Measurements from ENCODE around the gene VCAN.

The VCAN gene

GRCh38 chr5:83473346-83474160 is 2.0 kb downstream of the VCAN start:
- Mint-ChIP-seq H3K9me3 (no peaks in the 10 kb centered on the region), H3K27ac (no peak overlapping the region), H3K4me1 (peaks cover 16% of the 10 kb centered on the region), H3K4me3 (peak overlapping the region; percentile 75), H3K27me3 (peaks cover 25% of the 10 kb centered on the region), H3K36me3 (no peaks in the 10 kb centered on the region)
- DNase-seq (ENCODE audit: low spot score in 2 of 2) (peak in 1 of 2 donors; percentile 11), ATAC-seq (ENCODE audit: low read depth) (peak; percentile 29)

DNA sequence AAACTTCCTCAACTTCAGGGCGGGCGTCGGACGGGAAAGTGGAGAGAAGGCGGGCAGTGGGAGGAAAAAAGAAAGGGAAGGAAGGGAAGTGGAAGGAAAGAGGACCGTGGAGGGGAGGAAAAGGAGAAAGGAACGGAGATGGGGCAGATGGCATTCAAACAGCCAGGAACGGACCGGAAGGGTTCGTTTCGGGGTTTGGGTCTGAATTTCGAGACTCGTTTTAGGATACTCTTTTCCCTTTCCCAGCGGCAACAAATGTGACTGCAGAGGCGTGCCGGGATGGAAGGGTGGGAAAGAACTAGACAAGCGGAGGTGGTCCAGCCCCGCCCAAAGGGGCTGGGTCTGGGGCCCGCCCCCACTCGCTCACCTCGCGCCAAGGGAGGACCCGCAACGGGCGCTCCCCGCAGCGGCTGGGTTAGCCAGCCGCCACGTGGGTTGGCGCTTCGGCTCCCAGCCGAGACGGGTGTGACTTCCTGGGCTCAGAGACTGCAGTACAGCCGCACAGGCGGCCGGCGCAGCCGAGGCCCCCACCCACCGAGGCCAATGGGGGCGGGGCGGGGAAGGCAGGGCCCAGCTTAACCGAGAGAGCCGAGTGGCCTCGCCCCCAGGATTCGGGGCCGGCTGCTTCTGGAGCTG is 2.7 kb downstream of the VCAN start:
- H3K27ac Mint-ChIP-seq: no peak overlapping the region
- H3K9me3 Mint-ChIP-seq: peaks cover 2% of the 10 kb centered on the region
- H3K36me3 Mint-ChIP-seq: no peaks in the 10 kb centered on the region
- H3K27me3 Mint-ChIP-seq: peaks cover 28% of the 10 kb centered on the region
- peaks cover 16% of the 10 kb centered on the region for H3K4me1 Mint-ChIP-seq
- ATAC-seq (ENCODE audit: low read depth) (peak; percentile 35), DNase-seq (ENCODE audit: low spot score in 2 of 2) (no peak)
- H3K4me3 Mint-ChIP-seq: peak overlapping the region; percentile 75

- H3K36me3 Mint-ChIP-seq: no peaks in the 10 kb centered on the region
- H3K4me3 Mint-ChIP-seq: peak overlapping the region; percentile 14
- H3K4me1 Mint-ChIP-seq: peaks cover 16% of the 10 kb centered on the region
- H3K27me3 Mint-ChIP-seq: peaks cover 32% of the 10 kb centered on the region
- ATAC-seq (ENCODE audit: low read depth): no peak
- no peak overlapping the region for H3K27ac Mint-ChIP-seq
- peaks cover 2% of the 10 kb centered on the region for H3K9me3 Mint-ChIP-seq
- DNase-seq (ENCODE audit: low spot score in 2 of 2): no peak
These were observed 3.4 kb downstream of the VCAN start for GRCh38 chr5:83474991-83475390.

DNA sequence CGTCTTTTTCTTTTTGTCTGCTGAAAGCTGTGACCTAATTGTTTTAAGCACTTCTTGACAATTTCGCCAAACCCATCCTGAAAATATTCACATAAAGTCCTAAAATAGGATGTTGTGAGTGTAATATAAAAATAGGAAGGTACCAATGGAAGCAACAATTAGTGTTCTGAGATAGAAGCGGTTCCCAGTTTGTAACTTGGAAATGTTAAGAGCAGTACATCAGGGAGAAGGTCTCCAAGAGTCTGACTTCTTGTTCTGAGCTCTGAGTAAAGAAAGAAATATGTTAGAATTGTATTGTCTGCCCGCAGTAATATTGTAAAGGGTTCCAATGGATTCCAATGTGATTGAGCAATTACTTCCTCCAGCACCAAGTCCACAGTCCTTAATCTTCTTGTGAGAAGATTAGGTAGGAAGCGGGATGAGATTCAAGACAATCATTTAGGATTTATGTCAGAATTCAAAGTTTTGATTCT is 3.9 kb downstream of the VCAN start:
- Mint-ChIP-seq H3K27ac (no peak overlapping the region), H3K4me3 (no peak overlapping the region), H3K27me3 (peaks cover 32% of the 10 kb centered on the region), H3K36me3 (no peaks in the 10 kb centered on the region), H3K4me1 (peaks cover 16% of the 10 kb centered on the region), H3K9me3 (peaks cover 2% of the 10 kb centered on the region)
- ATAC-seq (ENCODE audit: low read depth): no peak
- DNase-seq (ENCODE audit: low spot score in 2 of 2): no peak

DNA sequence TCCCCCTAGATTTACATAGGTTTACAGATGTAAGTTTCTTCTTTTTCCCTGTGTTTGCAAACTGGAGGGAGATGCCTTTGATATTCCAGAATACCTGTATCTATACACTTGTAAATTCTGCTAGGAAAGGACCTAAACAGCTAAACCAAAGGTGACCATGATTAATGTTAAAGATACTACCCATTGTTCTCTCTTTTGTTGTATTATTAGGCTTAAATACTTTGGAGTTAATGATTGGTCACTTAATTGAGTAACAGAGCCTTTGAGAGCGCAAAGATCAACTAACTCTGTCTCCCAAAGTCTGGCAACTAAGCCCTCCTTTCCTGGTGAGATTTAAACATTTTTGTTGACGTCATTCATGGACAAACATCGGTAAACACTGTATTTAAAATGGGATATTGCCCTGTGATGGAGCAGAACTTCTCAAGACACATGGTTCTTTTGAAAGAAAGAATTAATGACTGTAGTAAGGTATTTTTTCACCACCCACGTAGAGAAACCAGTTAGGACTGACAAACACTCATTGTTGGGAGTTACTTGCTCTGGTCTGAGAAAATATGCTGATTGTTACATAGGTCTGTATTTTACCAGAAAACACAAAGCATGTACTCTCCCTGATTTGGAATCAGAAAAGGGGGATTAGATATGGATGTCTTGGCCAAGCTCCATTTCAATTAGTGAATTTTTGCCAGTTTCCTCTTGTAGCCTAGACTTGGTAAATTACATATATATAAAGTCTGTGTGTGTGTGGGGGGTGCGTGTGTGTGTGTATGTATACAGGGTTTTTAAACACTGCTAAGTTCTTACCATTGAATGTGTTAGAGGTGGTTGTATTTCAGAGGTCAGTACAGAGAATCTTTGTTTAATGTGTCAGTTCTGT is 4.6 kb downstream of the VCAN start:
- no peak for ATAC-seq (ENCODE audit: low read depth)
- H3K4me1 Mint-ChIP-seq: peaks cover 16% of the 10 kb centered on the region
- no peak overlapping the region for H3K4me3 Mint-ChIP-seq
- no peak overlapping the region for H3K27ac Mint-ChIP-seq
- DNase-seq (ENCODE audit: low spot score in 2 of 2): no peak
- H3K27me3 Mint-ChIP-seq: peaks cover 29% of the 10 kb centered on the region
- H3K36me3 Mint-ChIP-seq: no peaks in the 10 kb centered on the region
- peaks cover 2% of the 10 kb centered on the region for H3K9me3 Mint-ChIP-seq

DNA sequence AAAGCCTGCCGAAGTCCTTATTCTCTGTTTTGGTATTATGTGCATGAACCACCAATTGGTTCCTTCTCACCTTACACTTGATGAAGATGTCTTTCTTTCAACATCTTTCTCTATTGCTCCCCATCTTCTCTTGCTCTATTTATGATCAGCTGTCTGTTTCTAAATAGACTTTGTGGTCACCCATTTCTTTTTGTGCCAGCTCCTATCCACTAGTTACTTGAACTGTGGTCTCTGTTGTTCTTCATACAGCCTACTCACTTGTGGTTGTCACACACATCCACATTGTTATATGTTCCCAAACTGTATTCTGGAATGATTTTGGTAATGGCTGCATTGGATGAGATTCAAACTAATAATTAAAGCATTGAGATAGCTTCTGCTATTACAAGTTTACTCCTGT is 11.4 kb downstream of the VCAN start:
- no peaks in the 10 kb centered on the region for H3K36me3 Mint-ChIP-seq
- ATAC-seq (ENCODE audit: low read depth): no peak
- peaks cover 11% of the 10 kb centered on the region for H3K27me3 Mint-ChIP-seq
- H3K4me3 Mint-ChIP-seq: no peak overlapping the region
- no peak overlapping the region for H3K27ac Mint-ChIP-seq
- no peaks in the 10 kb centered on the region for H3K4me1 Mint-ChIP-seq
- DNase-seq (ENCODE audit: low spot score in 2 of 2): no peak
- H3K9me3 Mint-ChIP-seq: peaks cover 8% of the 10 kb centered on the region

DNA sequence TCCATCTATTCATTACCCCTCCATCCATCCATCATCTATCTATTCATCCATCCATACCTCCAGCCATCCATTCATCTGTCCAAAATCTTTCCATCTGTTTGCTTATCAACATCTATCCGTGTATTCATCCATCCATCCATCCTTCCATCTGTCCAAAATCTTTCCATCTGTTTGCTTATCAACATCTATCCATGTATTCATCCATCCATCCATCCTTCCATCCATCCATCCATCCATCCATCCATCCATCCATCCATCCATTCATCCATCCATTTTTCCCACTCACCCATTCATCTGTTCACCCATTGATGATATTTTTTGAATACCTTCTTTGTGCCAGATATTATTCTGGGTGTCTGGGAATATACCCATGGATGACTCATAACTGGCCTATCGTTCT is 12.8 kb downstream of the VCAN start:
- Mint-ChIP-seq H3K27me3 (peaks cover 8% of the 10 kb centered on the region), H3K4me1 (no peaks in the 10 kb centered on the region), H3K36me3 (no peaks in the 10 kb centered on the region), H3K9me3 (peaks cover 7% of the 10 kb centered on the region), H3K4me3 (no peak overlapping the region), H3K27ac (no peak overlapping the region)
- DNase-seq (ENCODE audit: low spot score in 2 of 2): no peak
- no peak for ATAC-seq (ENCODE audit: low read depth)

GRCh38 chr5:83485842-83486241 is 14.3 kb downstream of the VCAN start:
- ATAC-seq (ENCODE audit: low read depth): no peak
- H3K9me3 Mint-ChIP-seq: peaks cover 7% of the 10 kb centered on the region

DNA sequence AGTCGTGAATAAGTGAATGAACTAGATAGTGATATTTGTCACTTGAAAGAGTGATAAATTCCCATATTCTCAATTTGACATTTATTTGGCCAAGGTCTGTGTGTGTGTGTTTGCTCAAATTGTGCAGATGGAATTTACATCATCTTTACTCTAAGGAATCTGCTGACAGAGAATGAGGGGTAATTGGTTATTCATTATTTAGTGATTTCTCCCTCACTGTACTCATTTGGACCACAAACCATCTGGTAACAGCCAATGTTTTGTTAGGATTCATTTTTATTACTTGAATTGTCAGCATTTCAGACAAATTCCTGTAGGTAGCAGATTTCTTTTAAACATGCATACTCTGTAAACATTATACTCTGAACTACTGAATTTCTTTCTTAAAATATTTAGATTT is 15.6 kb downstream of the VCAN start:
- no peaks in the 10 kb centered on the region for H3K36me3 Mint-ChIP-seq
- ATAC-seq (ENCODE audit: low read depth) (no peak), DNase-seq (ENCODE audit: low spot score in 2 of 2) (no peak)
- H3K4me3 Mint-ChIP-seq: no peak overlapping the region
- peaks cover 4% of the 10 kb centered on the region for H3K27me3 Mint-ChIP-seq
- H3K9me3 Mint-ChIP-seq: peaks cover 7% of the 10 kb centered on the region
- no peaks in the 10 kb centered on the region for H3K4me1 Mint-ChIP-seq
- H3K27ac Mint-ChIP-seq: no peak overlapping the region

More at GRCh38 chr5:83485842-83486241, 14.3 kb downstream of the VCAN start:
- Mint-ChIP-seq H3K4me1 (no peaks in the 10 kb centered on the region), H3K4me3 (no peak overlapping the region), H3K27me3 (peaks cover 4% of the 10 kb centered on the region), H3K36me3 (no peaks in the 10 kb centered on the region), H3K27ac (no peak overlapping the region)
- DNase-seq (ENCODE audit: low spot score in 2 of 2): no peak

- Mint-ChIP-seq H3K9me3 (peaks cover 7% of the 10 kb centered on the region), H3K4me1 (no peaks in the 10 kb centered on the region), H3K4me3 (no peak overlapping the region), H3K36me3 (no peaks in the 10 kb centered on the region), H3K27me3 (peaks cover 4% of the 10 kb centered on the region), H3K27ac (no peak overlapping the region)
- ATAC-seq (ENCODE audit: low read depth): no peak
- DNase-seq (ENCODE audit: low spot score in 2 of 2): no peak
These were observed 16.7 kb downstream of the VCAN start for GRCh38 chr5:83488271-83488670.

- no peak overlapping the region for H3K4me3 Mint-ChIP-seq
- no peak overlapping the region for H3K27ac Mint-ChIP-seq
- DNase-seq (ENCODE audit: low spot score in 2 of 2) (no peak), ATAC-seq (ENCODE audit: low read depth) (no peak)
- peaks cover 4% of the 10 kb centered on the region for H3K27me3 Mint-ChIP-seq
- H3K9me3 Mint-ChIP-seq: peaks cover 7% of the 10 kb centered on the region
- no peaks in the 10 kb centered on the region for H3K4me1 Mint-ChIP-seq
- H3K36me3 Mint-ChIP-seq: no peaks in the 10 kb centered on the region
These were observed 17.3 kb downstream of the VCAN start for GRCh38 chr5:83488821-83489220.

- DNase-seq (ENCODE audit: low spot score in 2 of 2): no peak
- Mint-ChIP-seq H3K27me3 (no peaks in the 10 kb centered on the region), H3K4me1 (no peaks in the 10 kb centered on the region), H3K36me3 (no peaks in the 10 kb centered on the region), H3K27ac (no peak overlapping the region), H3K4me3 (no peak overlapping the region), H3K9me3 (peaks cover 3% of the 10 kb centered on the region)
- no peak for ATAC-seq (ENCODE audit: low read depth)
These were observed 18.7 kb downstream of the VCAN start for GRCh38 chr5:83490203-83490602.

DNA sequence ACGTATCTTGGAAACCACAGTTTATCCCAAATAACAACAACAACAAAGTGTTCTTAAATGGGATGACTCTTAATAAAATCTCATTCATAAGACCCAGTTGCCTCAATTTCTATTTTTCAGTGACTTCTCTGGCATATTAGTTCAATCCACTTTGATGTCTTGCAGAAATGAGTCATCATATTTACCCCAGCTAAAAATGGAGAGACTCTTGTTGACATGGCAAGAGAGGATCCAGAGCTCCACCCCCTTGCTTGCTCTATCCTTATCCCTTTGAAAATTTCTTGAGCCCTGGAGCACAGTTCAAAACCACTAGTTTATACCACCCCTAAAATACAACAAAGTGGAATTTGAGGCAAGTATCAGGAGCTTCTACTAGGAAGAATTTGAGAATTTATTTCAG is 20.8 kb downstream of the VCAN start:
- no peak for DNase-seq (ENCODE audit: low spot score in 2 of 2)
- Mint-ChIP-seq H3K9me3 (no peaks in the 10 kb centered on the region), H3K4me3 (no peak overlapping the region), H3K36me3 (no peaks in the 10 kb centered on the region), H3K4me1 (no peaks in the 10 kb centered on the region), H3K27me3 (no peaks in the 10 kb centered on the region), H3K27ac (no peak overlapping the region)
- no peak for ATAC-seq (ENCODE audit: low read depth)

DNA sequence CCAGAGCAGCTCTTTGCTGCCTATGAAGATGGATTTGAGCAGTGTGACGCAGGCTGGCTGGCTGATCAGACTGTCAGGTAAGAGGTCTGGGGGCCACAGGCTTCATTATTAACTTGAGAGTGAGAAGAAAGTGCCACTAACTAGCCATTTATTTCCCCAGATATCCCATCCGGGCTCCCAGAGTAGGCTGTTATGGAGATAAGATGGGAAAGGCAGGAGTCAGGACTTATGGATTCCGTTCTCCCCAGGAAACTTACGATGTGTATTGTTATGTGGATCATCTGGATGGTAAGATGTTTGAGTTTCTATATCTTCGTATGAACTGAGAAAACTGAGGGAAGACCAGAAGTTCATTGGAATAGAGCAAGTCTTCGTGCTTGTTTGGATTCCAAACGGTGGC is 22.1 kb downstream of the VCAN start:
- DNase-seq (ENCODE audit: low spot score in 2 of 2): no peak
- no peaks in the 10 kb centered on the region for H3K9me3 Mint-ChIP-seq
- no peak for ATAC-seq (ENCODE audit: low read depth)
- no peaks in the 10 kb centered on the region for H3K4me1 Mint-ChIP-seq
- H3K4me3 Mint-ChIP-seq: no peak overlapping the region
- H3K27me3 Mint-ChIP-seq: no peaks in the 10 kb centered on the region
- no peaks in the 10 kb centered on the region for H3K36me3 Mint-ChIP-seq
- H3K27ac Mint-ChIP-seq: no peak overlapping the region

Data from memory B cell (primary cell).